IPS-18c (cell line): Measurements from ENCODE around the gene TIMM10B.

Source experiments
- H3K4me3 ChIP-seq: 2 replicates; pipeline ENCODE4 v1.7.0; 2013; ENCODE audit warnings: low read depth, mild to moderate bottlenecking, low read length, moderate library complexity; ENCODE audit not compliant: insufficient read depth
- H3K9me3 ChIP-seq: one replicate; pipeline ENCODE4 v1.6.1; 2013; ENCODE audit warnings: mild to moderate bottlenecking, low read length, moderate library complexity; ENCODE audit not compliant: control insufficient read depth, insufficient read depth

Gene TIMM10B

DNA sequence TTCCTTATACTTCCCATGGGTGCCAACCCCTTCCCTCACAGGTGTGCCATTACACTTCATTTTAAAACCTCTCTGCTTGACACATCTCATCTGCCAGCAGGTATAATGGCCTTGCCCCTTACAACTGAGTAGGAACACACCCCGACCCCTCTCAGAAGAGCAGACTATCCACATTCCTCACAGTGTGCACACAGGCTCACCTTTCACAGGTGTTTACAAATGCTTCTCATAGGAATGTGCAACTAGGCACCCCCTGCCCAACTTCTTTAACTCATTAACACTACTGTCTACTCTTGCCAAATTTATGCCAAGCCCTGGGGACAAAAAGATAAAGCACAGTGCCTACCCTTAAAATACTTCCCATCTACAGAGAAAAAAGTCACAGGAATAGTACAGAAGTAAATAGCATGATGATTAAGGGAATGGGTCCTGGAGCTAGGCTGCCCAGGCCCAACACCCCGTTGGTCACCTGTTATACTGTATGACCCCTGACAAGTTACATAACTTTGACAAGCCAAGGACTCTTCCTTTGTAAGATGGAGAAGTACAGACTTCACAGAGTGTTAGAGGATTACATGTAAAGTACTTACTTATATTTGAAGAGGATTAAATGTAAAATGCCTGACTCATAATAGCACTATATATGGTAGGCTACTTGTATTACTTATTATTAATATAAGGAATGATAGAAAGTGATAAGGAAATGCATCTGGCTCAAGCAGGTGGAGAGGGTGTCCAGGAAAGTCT is 22.8 kb upstream of the TIMM10B start:
- H3K9me3 ChIP-seq: no peaks in the 10 kb centered on the region
- no peak overlapping the region for H3K4me3 ChIP-seq

DNA sequence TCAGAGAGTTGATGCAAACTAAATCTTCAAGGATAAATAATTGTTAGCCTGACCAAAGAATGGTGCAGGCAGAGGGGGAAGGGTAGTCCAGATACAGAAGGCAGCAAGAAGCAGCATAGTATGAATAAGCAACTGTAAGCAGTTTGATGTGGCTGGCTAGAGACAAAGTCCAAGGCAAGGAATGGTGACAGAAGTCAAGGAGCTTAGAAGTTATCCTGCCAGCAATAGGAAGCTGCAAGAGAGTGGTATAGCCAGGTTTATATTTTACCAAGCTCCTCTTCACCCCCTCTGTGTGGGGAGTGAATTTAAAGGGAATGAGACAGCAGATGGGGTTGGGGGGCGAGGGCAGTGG is 22.2 kb upstream of the TIMM10B start:
- Histone ChIP-seq H3K4me3 (no peak overlapping the region), H3K9me3 (no peaks in the 10 kb centered on the region)

DNA sequence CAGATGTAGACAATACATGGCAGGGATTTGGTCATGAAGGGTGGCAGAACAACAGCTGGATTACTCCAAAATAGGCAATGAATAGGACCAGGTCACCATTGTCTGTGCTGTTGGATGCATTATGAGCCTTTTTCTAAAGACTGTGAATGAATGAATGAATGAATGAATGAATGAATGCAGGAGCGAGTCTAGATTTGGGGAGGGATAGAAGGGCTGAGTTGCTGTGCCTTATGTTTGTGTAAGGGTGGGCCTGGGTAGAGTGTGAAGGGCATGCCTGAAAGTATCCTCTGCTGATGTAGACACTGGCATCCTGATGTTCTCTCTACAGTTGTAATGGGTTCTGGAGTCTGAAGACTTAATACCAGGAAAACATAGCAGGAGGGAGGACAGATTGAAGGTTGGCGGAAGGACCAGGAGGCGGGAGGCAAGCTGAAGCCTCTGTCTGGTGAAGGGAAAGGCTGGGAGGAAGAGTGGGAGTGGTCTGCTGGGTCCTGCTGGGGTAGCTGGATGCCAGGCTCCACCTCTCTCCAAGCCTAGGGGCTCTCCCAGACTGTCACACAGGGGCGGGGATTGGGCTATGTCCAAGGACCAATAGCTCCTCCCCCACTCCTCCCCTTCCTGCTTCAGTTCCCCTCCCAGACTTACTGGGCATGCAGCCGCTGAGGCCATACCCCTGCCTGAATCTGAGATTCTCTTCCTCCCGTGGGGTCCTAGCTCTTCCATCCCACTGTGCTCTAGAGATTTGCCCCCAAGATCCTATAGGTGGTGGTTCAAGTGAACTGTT is 12.4 kb upstream of the TIMM10B start:
- Histone ChIP-seq H3K4me3 (no peak overlapping the region), H3K9me3 (no peaks in the 10 kb centered on the region)

DNA sequence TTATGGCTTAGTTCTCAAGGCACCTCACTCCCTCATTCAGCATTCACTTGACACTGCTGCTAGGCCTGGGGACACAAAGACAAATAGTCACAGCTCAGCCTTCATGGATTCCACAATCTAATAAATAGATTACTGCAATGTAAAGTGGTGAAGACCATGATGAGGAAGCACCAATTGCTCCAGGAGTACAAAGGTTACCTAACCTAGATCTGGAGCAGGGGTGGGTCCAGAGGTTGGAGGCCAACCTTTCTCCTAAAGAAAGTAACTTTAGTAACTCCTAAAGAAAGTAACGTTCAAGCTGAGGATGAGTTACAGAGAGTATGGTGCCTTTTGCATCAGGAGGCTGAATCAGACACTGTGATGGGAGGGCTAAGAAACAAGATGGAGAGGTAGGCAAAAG is 11.7 kb upstream of the TIMM10B start:
- H3K9me3 ChIP-seq: no peaks in the 10 kb centered on the region

DNA sequence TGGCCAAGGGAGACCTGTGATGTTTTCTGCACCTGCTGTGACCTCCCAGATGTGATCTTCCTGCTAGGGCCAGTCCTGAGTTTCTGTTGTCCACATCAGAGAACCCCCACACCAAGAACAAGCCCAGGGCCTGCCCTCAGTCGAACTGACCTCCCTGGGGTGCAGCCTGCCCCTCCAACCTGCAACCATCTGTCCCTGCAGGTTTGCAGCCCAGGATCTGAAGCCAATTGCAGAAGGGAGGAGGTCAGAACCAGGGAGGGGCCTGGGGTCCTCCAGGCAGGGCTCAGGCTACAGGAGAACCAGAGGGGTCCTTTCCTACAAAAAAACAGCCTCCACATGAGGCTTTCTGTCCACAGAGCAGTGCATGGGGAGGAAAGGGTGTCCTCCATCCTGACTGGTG is 8.4 kb upstream of the TIMM10B start:
- peak overlapping the region; percentile 92 for H3K4me3 ChIP-seq
- H3K9me3 ChIP-seq: peaks cover 2% of the 10 kb centered on the region

More for the DNA sequence above, 11.7 kb upstream of the TIMM10B start:
- no peak overlapping the region for H3K4me3 ChIP-seq

DNA sequence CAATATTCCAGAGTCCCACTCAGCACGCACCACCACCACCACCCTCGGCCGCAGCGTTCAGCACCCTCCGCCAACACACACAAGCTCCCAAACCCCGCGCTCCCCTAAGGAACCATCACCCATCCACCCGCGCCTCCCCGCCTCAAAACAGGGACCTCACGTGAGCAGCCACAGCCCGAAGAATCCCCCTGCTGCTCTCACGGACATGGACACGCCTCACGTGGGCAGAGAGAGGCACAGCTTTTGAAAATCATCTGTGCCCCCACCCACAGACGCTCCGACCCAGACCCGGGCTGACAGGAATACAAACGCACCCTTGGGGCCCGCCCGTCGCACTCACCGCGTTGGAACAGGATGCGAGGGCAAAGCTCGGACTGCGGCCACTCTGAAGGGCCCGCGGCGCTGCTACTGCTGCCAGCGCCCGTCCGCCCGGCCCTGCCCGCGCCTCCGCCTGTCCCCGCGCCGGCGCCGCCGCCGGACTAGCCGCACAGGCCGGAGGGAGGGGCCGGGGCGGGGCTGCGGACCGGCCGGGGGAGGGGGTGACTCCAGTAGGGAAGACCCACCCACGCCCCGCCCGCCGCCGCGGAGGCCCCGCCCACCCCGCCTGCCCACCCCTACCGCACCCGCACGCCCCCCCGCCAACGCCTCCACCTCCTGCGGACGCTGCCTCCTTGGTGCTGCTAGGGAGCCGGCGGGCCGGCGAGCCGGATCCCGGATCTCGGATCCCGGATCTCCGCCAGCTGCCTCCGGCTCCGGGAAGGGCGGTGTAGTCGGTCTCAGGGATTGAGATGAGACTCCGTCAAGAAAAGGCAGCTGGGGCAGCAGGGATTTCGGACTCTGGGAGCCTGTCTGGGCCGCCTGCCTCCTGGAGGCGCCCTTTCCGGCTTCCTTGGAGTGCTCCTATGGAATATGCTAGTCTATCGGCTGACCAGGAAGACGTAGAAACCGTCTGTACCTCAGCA is 7.6 kb upstream of the TIMM10B start, which contains the start of gene TRIM3:
TRIM3 (minus strand) TSS at position 491 of the 962 bp plus-strand sequence. CDS start 8,246 bp downstream, outside the sequence.
- peak within 1 kb of the TSS; percentile 92 for H3K4me3 ChIP-seq
- H3K9me3 ChIP-seq: peaks cover 2% of the 10 kb centered on the region

DNA sequence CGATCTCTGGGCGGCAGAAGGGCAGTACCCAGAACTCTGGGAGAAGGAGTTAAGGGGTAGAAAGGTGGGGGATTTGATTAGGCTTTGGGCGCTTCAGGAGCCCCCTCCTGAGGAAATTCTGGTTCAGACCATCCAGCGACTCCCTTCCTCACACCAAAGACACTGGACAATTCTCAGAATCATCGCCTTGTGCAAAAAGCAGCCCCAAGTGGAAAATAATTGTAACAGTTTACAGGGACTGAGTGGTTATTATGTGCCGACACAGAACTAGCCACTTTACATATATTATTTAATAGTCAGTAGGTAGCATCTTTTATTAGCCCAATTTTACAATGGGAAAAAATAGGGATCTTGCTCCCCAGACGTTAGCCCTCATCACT is 6.9 kb upstream of the TIMM10B start:
- peaks cover 2% of the 10 kb centered on the region for H3K9me3 ChIP-seq
- peak overlapping the region; percentile 71 for H3K4me3 ChIP-seq

DNA sequence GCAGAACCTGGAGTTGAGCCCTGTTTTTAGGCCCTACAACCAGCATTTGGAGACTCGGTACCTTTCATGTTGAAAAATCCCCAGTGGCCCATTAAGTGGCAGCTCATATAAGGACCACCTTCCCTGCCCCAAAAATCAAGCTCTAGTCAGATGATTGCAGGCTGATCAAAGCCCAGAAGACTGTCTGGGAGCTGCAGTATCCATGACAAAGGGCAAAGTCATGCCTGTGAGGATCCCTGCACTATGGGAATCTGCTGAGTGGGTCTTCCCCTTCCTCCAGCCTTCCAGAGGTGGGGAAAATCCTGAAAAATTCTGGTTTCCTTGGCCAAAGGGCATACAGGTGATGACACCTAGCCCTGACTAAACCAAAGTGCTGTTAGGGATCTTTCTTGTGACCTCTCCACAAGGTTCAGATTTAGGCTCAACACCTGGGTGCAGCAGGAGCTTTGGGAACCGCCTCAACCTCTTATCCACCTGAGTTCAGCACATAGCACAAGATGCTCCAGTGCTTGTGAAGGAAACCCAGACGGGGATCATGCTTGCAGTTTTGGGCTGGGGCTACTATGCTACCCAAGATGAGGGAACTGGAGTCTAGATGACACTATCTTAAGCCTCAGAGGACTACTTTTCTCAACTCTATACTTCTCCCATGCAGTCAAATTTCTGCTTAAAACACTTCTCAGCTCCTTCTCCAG is 6.3 kb upstream of the TIMM10B start:
- Histone ChIP-seq H3K4me3 (no peak overlapping the region), H3K9me3 (peaks cover 2% of the 10 kb centered on the region)

DNA sequence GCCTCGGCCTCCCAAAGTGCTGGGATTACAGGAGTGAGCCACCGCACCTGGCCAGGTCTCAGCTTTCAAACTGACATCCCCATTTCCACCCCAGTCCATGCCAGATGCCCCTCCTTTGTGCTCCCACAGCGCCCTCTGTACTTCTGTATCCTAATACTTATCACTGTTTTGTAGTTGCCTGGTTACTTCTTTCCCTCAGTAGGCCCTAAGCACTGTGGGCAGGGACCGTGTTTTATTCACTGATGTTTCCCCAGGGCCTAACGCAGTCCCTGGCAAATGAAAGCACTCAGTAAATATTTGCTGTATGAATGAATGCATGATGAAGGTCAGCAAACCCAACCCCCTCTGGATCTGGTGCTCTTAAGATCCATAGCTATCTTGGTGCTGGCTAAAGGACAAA is 5.4 kb upstream of the TIMM10B start:
- H3K4me3 ChIP-seq: no peak overlapping the region
- peaks cover 2% of the 10 kb centered on the region for H3K9me3 ChIP-seq

DNA sequence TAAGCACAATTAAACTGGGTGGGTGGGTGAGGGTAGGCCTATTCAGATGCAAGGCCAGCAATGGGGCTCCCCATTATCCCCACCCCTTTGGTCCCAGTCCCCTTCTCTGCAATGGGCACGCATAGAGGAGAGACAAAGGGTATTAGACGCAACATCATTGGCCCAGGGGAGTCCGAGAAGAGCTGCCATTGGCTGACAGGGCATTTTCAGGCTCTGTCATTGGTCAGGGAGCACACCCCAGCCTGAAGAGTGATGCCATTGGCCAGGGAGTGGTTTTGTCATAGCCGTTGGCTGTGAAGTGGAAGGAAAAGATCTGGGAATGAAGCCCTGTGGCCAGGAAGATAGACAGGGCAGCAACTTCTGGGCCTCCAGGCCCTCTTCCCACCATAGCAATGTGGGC is 4.7 kb upstream of the TIMM10B start:
- peaks cover 2% of the 10 kb centered on the region for H3K9me3 ChIP-seq
- H3K4me3 ChIP-seq: no peak overlapping the region

DNA sequence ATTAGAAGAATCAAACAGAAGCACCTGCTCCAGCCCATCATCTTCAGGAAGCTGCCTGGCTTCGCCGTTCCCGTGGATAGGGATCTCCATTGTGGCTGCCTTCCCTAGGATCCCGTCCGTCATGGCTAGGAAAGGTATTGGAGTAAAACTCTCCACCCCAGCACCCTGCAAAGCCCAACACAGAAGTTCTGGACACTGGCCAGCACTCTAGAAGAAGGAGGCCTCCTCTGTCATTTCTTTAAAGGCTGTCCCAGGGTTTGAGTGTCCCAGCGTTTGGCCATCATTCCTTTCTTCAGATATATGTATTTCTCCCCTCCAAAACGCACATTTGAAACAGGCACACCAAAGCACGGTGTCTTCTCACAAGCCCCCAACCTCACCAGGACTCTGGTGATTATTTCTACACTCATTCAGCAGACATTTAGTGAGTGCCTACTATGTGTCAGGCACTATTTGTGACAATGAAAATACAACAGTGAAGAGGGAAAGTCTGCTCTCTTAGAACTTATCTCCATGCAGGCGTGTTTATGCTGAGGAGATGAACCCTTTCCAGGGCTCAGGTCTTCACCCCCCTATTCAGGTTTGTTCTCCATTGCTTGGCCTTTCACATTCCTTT is 894 bp upstream of the TIMM10B start:
- H3K4me3 ChIP-seq: peak overlapping the region; percentile 99
- H3K9me3 ChIP-seq: peaks cover 2% of the 10 kb centered on the region

DNA sequence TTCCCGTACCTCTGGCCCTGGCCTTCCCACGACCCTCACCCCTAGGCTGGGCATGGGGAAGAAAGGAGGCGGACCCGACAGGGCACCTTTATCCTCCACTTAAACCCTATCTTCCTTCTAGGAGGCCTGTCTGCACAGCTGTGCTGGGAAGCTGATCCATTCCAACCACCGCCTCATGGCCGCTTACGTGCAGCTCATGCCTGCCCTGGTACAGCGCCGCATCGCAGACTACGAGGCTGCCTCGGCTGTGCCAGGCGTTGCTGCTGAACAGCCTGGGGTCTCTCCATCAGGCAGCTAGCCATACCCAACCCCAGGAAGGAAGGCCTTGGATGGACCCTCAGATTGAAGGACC is 599 bp downstream of the TIMM10B start:
- H3K4me3 ChIP-seq: peak overlapping the region; percentile 99
- peaks cover 2% of the 10 kb centered on the region for H3K9me3 ChIP-seq

DNA sequence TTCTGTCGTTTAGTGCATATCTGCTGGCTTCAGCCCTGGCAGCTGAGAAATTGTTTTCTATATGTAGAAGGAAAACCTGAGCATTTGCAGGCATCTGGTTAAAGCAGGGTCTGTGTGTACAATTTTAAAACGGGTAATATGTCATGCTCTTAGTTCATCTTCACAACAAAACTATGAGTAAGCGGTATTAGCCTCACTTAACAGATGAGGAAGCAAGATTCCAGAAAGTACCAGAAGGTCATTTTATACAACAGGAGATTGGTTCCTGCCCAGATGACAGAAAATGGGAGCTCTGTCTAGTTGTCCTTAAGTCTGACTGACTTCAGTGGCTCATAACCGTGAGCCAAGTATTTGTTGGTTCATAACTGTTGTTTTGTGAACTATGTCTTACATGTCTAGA is 1.1 kb downstream of the TIMM10B start:
- peaks cover 2% of the 10 kb centered on the region for H3K9me3 ChIP-seq
- H3K4me3 ChIP-seq: peak overlapping the region; percentile 99

DNA sequence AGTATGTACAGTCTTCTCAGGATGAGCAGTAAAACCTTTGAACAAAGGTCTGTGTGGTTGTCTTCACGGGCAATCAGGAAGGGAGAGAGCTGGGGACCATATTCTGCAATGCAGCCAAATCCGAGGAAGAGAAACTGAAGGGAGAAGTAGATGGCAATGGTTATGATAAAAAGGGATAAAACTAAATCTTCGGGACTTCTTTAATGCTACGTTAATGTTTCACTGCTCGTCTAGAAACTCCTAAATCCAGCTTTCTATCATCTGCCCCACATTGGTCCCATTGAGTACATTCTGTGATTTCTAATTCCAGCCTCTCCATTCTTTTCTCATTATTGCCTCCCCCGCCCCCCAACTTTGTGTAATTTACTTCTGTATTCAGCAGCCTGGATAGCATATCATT is 1.7 kb downstream of the TIMM10B start:
- Histone ChIP-seq H3K9me3 (no peaks in the 10 kb centered on the region), H3K4me3 (no peak overlapping the region)

DNA sequence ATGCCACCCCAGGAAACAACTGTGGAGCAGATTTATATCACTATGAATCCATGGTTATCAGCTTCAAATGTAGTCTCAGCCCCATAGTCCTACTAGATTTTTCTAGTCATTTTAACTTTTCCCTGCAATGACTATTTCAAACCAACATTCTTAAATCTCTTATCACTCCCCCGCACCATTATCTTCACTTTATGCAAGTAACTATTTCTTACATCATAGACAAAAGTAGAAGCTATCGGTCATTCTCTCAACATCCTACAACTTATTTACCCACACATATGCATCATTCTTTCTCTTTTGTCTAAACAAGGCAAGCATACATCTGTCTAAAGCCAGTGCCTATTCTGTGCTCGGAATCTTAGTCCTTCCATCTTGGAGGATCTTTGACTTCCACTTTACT is 4.4 kb downstream of the TIMM10B start:
- no peaks in the 10 kb centered on the region for H3K9me3 ChIP-seq
- H3K4me3 ChIP-seq: no peak overlapping the region

DNA sequence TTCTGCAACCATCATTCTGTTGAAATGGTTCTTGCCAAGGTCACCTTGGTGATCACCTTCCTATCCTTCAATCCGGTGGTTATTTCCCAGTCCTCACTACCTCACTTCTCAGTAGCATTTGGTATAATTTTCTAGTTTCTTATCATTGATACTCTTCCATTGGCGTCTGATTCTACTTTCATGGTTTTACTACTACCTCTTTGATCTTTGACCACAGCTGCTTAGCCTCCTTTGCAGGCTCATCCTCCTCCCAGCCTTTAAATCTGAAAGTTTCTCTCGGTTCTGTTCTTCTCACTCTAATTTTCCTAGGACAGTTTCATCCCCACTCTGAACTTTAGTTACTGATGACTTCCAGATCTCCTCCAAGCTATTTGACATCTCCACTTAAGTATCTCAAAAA is 5.0 kb downstream of the TIMM10B start:
- Histone ChIP-seq H3K9me3 (no peaks in the 10 kb centered on the region), H3K4me3 (no peak overlapping the region)

DNA sequence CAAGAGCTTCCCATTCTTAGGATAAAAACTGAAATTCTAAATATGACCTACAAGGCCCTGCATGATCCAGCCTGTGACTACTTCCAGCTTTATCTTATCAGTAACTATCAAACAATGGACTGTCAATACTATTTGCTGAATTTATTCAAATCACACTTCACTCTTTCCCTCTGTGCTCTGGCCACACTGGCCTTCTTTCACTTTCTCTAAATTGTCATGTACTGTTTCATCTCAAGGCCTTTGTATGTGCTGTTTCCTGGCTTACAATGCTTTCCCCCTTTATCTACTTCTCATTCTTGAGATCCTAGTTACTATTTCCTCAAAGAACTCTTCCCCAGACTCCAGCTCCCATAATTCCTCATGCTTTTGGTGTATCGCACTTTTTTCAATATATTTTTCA is 5.6 kb downstream of the TIMM10B start:
- Histone ChIP-seq H3K9me3 (no peaks in the 10 kb centered on the region), H3K4me3 (no peak overlapping the region)
